GM19463 (cell line): ENCODE measurements around the gene TUBB4A.
A peak's percentile ranks its signal among the peaks of the same experiment; 100 is the strongest.

Source experiments
- ATAC-seq: cut with Tn5 transposase; IDR thresholded peaks from one replicate; pipeline ENCODE4 v1.9.1; 2021; ENCODE audit warnings: mild to moderate bottlenecking, moderate library complexity; ENCODE audit not compliant: unreplicated experiment

Gene TUBB4A

DNA sequence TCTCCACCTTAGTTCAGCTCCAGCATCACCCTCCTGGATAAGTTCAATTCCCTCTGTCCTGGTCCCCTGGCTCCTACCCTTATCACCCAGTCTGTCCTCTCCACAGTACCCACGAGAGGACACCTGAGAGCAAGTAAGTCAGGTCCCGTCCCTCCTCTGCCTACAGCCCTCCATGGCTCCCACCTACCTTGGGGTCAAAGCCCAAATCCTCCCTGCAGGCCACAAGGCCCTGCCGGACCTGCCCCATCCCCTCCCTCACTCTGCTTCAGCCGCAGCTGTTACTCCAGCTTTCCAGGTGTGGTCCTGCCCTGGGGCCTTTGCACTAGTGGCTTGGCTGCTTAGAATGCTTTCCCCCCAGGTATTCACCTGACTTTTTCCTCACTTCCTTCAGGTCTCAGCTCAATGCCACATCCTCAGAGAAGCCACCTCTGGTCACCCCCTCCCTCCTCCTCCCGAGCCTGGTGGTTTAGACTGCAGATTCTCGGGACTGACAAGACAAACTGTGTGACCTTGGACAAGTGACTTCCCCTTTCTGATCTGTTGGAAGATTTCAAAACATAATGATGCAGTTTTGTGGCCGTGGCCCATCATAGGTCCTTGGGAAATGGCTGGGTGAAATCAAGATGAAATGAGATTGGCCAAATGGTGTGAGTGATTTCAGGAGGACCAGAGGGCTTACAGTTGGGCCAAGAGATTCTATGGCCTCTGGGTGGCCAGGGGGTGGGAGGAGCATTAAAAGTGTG is 3.6 kb downstream of the TUBB4A start:
- ATAC-seq: no peak

DNA sequence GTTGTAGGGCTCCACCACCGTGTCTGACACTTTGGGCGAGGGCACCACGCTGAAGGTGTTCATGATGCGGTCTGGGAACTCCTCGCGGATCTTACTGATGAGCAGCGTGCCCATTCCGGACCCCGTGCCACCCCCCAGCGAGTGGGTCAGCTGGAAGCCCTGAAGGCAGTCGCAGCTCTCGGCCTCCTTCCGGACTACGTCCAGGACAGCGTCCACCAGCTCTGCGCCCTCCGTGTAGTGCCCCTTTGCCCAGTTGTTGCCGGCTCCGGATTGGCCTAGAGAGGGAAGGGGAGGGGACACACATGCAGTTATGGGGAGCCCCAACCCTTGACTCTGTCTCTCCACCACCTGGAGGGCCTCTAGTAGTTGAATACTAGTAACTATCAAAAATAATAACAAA is 6.2 kb downstream of the TUBB4A start:
- ATAC-seq: no peak

- no peak for ATAC-seq
Observed at GRCh38 chr19:6494438-6495036, 7.6 kb downstream of the TUBB4A start.

DNA sequence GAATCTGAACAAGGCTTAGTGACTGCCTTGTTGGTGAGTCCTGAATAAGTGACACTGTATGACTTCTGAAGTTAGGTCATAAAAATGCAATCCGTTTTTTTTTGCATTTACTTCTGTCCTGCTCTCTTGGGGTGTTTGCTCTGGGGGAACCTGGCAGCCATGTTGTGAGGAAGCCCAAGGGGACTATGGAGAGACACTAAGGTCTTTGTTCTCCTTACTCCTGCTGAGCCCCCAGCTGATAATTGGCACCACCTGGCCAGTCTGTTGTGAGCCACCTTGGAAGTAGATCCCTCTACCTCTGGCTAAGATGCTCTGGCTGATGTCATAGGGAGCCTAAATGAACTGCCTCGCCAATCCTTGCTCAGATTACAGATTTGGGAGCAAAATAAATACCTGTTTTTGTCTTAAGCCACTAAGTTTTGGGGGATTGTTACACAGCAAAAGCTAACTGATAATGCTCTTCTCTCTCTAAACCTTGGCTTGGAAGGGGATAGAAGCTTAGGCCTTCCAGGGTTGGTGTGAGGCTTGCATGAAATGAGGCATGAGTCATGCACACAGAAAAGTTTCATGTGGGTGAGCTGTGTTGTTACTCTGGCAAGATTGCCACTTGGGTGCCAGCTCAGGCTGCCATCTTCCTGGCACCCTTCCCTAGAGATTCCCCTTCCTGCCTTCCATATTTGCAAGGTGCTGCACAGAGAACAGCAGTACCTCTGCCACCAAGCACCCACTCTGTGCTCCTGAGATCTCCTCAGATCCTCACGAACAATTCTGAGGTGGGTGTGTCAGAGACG is 10.1 kb downstream of the TUBB4A start:
- no peak for ATAC-seq

GRCh38 chr19:6490134-6490533 is 12.0 kb downstream of the TUBB4A start:
- ATAC-seq: no peak

DNA sequence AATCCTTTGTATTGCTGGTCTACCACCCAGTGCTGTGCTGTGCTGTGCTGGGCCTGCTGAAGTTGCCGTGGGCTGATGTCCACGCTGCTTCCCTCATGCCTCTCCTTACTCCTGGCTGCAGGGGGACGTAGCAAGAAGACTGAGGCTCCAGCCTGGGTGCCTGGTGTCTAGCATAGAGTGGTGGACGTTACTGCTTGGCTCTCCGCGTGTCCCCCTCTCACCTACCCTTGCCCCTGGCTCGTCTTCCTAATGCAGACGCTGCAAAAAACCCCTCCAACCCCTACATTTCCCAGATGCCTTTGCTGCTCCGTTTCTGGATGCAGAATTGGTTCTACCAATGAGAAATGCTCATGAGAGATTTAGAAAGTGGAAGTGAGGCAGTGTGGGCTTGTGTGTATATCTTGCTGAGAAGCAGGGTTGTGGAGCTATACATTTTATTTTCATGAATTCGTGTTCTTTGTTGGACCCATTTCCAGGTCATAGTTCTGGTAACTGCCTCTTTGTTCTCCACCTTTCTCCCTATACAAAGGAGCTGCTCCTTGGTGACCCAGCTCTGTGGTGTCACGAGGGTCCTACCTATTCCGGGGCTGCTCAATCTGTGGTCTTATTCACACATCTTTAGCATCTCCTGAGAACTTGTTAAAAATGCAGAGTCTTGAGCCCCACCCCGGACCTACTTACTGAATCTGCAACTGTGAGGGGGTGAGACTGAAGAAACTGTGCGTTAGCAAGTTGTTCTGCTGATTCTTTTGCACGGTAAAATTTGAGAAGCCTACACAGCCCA is 12.6 kb downstream of the TUBB4A start:
- peak; percentile 57 for ATAC-seq

- ATAC-seq: no peak
Observed at GRCh38 chr19:6484831-6485230, 17.3 kb downstream of the TUBB4A start.

DNA sequence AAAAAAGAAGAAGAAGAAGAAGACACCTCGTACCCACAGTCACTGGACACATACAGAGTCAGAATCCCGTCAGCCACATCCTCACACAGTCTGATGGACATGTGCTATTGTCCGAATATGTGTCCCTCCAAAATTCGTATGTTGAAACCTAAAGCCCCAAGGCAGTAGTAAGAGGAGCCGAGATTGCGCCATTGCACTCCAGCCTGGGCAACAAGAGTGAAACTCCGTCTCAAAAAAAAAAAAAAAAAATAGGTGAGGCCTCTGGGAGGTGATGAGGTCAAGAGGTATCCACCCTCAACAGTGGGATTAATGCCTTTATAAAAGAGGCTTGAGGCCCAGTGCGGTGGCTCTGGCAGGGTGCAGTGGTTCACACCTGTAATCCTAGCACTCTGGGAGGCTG is 17.9 kb downstream of the TUBB4A start:
- ATAC-seq: no peak

DNA sequence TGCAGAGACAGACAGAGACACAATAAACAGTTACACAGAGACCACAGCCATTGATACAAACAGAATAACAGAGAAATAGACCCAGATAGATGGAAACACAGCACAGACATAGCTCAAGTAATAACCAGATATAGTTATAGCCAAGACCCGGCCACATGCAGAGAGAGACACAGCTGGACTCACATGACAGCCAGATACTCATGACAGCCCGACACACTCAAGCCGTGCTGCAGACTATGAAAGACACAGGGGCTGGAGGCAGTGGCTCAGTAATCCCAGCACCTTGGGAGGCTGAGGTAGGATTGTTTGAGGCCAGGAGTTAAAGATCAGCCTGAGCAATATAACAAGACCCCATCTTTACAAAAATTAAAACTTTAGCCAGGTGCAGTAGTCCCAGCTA is 18.9 kb downstream of the TUBB4A start:
- ATAC-seq: no peak

- no peak for ATAC-seq
Observed at GRCh38 chr19:6482343-6482686, 19.8 kb downstream of the TUBB4A start.

DNA sequence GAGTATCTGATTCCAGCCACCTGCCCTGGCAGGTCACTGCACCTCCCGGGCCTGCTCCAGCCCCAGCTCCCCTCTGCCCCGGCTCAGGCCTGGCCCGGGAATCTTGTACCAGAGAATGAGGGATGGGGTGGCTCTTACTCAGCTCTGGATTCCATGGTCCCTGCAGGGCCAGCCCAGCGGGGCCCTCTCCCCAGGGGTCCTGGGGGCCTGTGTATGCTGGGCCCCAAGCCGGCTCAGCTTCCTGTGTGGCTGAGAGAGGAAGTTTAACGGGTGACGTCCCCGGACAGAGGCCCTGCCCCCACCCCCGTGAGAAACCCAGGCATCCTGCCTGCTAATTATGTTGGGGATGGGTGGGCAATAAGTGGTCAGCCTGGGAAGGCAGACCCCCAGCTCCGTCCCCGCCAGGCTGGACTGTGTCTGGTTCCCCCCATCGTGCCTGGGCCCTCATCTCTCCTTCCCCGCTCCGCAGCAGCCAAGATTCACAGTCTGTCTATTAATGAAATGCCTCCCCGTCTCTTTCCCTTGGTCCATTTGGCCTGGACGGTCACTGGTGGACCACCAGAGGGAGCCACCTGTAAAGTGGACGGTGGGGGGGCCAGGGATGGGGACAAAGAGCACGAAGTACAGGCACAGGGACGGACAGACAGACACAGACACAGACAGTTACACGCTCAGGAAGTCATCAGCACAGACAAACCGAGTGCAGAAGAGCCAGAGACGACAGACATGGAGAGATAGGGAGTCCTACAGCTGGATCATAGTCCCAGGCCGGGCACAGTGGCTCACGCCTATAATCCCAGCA is 20.4 kb downstream of the TUBB4A start, which contains the start of gene DENND1C:
TSS of gene DENND1C (minus strand) at position 247 of the 802 bp plus-strand sequence. CDS start at position 155, 92 bp downstream.
- ATAC-seq: peak; percentile 47

DNA sequence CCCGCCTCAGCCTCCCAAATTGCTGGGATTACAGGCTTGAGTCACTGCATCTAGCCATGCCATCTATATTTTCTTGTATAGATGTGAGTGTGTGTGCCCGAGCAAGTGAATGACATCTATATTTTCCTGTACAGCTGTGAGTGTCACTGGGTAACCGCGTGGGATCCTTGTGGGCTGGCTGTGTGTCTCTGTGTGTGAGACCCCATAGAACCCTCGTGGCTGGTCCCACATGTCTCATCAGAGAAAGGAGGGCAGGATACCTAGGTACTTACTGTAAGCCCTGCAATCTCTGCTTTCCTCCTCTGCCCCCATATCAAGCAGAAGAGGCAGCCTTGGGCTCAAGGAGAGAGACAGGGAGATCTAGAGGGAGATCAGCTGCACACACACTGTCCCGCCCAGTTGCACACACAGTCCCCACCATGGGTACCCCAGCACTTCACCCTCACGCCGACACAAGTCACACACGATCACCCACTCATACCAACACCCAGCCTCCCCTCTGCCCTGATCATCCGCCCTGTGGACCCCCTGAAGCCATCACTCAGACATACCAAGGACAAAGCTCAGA is 21.2 kb downstream of the TUBB4A start:
- ATAC-seq: no peak

- ATAC-seq: no peak
Observed at GRCh38 chr19:6479836-6480398, 22.2 kb downstream of the TUBB4A start.

- ATAC-seq: no peak
Observed at GRCh38 chr19:6478815-6479214, 23.3 kb downstream of the TUBB4A start.

- no peak for ATAC-seq
Observed at GRCh38 chr19:6476896-6477431, 25.1 kb downstream of the TUBB4A start.

DNA sequence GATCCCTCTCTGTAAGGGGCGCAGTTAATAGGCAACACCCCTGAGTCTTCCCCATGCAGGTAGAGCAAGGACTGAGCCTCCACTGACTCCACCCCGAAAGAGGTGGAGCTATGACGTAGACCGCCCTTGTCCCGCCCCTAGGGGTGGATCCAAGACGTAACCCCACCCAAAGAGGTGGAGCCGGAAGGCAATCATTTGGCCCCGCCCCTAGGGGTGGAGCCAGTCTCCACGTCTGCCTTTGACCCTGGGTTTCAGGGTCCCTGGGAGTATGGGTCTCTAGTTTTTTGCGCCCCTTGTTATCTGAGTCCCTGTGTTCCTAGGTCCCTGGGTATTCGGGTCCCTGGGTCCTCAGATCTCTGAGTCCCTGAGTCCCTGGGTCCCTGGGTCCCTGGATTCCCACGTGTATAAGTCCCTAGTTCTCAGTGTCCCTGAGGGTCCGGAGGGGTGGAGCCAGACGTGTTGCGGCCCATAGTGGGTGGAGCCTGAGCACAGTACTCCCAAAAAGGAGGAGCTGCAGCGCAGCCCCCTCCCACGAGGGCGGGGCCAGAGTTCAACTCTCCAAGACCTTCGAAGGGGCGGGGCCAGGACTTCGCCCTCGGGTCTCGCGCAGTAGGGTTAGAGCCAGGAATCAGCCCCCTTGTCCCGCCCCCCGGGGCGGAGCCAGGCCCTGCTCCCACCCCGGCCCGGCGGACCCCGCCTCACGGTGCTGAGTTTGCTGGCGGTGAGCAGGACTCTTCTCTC is 25.8 kb downstream of the TUBB4A start:
- ATAC-seq: no peak

DNA sequence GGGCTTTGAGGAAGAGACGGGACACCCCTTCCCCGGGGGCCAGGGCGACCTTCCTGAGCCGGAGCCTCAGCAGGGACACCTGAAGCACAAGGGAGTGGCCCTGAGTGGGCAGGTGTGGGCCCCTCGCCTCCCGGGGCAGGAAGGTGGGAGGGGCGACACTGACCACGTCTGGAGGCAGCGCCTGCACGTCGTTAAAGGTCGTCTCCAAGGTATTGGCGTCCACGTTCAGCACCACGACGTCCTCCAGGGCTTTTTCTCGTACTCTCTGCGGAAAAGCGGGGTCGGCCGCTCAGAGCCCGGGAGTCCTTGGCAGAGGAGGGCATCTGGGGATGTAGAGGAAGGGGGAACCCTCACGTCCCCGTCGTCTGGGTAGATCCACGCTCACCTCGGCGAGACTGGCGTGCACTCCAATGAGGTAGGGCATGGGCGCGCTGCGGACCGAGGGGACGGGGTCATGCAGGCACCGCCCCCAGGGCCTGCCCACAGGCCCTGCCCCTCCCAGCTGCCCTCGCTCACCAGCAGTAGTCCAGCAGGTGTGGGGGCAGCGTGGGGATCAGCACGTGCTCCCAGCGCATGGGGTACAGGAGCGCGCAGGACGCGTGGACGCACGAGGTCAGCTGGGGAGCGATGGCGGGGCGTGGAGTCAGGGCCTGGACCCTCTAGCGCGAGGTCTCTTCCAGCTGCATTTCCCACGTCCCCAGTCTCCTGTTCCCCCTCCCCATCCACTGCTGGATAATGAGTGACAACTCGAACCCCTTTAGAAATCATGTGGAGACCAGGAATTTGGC is 26.6 kb downstream of the TUBB4A start:
- no peak for ATAC-seq

- no peak for ATAC-seq
Observed at GRCh38 chr19:6473647-6474046, 28.5 kb downstream of the TUBB4A start.
